Dermis microvascular lymphatic vessel endothelial cell (primary cell): Measurements from ENCODE around the gene PCDHB12. TPM values are rescaled to one million over a fixed set of nuclear protein-coding genes. Genes with fewer than 3 reads are reported as not detected.
"Not testable (repeated sequence)": the region's sequence is repeated elsewhere in the genome, so short reads cannot be mapped to it uniquely, and the experiment has no call there.

Source experiments
- DNase-seq, 2 donors: peaks; one replicate each; pipeline versions ENCODE4 v3.0.0 to v3.0.0-alpha.2; 2010; ENCODE audit warnings: low read depth in 2 of 2
- total RNA-seq: library from RNA; depleted of rRNA; stranded (reverse); fragments of >200 nt; gene quantifications from 2 replicates; pipeline ENCODE4 v1.2.1, GENCODE V29; 2014

Gene PCDHB12
- total RNA-seq: 0.26 and 0.76 TPM in 2 replicates

DNA sequence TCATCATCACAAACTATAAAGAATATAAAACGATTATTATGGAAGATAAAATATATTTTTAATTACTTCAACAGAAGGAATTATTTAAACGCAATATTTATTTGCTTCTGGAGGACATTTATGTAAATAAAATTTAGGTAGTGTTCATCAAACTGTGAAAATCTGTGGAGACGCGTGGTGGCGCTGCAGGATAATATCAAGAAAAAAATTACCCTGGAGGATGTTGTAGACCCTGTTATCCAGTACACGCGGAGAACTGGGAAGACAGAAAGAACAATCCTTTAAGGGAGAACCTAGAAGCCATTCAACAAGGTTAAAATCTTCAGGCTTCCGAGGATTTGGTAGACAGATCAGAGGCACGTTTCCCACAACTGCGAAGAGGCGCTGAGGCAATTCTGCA is at the start of gene PCDHB12:
Gene PCDHB12, plus strand, starts transcription at position 242 of the 400 bp plus-strand sequence. CDS start 189 bp downstream, outside the sequence.
- DNase-seq: peak in 1 of 2 donors; percentile 27

DNA sequence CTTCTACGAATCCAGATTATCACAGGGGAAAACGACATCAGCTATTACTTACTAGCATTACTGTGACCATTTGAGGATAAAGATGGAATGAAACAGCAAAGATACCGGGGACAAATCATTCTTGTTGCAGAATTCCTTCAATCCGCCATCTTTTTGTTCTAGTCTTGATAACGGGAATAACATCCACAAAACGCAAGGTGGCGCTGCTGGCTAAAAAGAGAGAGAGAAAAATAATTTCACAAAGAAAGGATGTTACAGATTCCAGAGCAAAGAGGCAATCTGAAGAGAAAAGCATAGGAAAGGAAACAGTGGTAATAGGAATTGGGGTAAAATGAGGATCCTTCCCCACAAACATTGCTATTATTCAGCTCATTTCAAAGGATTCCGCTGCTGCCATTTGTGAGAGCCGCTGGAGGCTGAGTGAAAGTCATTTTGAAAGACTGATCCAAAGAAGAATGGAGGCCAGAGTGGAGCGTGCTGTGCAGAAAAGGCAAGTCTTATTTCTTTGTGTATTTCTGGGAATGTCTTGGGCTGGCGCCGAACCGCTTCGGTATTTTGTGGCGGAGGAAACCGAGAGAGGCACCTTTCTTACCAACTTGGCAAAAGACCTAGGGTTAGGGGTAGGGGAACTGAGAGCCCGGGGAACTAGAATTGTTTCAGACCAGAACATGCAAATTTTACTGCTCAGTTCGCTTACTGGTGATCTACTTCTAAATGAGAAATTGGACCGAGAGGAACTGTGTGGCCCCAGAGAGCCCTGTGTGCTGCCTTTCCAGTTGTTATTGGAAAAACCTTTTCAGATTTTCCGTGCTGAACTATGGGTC is 35.9 kb upstream of the PCDHB12 start, which contains the start of gene PCDHB7:
Gene PCDHB7, plus strand, starts transcription at position 264 of the 824 bp plus-strand sequence. Its CDS starts 192 bp downstream, at position 456.
- peak in 1 of 2 donors; percentile 35 for DNase-seq

DNA sequence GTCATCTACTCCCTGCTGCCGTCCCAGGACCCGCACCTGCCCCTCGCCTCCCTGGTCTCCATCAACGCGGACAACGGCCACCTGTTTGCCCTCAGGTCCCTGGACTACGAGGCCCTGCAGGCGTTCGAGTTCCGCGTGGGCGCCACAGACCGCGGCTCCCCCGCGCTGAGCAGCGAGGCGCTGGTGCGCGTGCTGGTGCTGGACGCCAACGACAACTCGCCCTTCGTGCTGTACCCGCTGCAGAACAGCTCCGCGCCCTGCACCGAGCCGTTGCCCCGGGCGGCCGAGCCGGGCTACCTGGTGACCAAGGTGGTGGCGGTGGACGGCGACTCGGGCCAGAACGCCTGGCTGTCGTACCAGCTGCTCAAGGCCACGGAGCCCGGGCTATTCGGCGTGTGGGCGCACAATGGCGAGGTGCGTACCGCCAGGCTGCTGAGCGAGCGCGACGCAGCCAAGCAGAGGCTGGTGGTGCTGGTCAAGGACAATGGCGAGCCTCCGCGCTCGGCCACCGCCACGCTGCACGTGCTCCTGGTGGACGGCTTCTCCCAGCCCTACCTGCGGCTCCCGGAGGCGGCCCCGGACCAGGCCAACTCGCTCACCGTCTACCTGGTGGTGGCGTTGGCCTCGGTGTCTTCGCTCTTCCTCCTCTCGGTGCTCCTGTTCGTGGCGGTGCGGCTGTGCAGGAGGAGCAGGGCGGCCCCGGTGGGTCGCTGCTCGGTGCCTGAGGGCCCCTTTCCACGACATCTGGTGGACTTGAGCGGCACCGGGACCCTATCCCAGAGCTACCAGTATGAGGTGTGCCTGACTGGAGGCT is 34.0 kb upstream of the PCDHB12 start:
- DNase-seq: not testable (repeated sequence)

DNA sequence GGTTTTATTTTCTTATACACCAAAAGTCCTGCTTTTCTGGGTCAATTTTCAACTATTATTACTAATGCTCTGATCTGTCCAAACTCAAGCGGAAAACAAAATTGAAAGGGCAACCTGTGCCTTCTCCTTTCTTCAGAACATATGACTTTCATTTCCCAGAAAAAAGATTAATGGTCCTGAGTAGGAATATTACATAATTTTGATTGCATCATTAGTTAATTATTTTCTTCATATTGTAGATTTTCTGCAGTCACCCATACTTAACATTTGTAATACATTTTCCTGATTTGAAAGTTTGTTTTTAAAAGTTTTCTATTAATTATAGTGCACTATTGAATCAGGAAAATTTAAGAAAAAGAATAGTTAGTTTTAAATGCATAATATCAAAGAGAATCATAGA is 32.6 kb upstream of the PCDHB12 start:
- no peak for DNase-seq

DNA sequence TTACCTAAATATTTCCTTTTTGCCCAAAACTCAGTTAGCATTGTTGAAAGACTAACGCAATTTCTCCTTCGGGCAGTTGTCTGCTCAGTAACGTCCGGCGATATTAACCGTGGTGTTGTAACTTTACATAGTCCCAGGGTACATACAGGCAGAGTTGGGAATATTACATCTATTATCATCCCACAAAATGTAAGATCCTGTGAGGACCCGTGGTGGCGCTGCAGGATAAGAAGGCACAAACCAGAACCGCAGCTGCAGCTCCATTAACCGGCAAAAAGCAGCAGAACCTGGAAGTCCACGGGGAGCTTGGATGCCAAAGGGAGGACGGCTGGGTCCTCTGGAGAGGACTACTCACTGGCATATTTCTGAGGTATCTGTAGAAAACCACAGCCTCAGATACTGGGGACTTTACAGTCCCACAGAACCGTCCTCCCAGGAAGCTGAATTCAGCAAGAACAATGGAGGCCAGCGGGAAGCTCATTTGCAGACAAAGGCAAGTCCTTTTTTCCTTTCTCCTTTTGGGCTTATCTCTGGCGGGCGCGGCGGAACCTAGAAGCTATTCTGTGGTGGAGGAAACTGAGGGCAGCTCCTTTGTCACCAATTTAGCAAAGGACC is 30.8 kb upstream of the PCDHB12 start, which contains the start of gene PCDHB8:
Gene PCDHB8, plus strand, starts transcription at position 214 of the 615 bp plus-strand sequence. Its CDS starts 245 bp downstream, at position 459.
- not testable (repeated sequence) for DNase-seq

DNA sequence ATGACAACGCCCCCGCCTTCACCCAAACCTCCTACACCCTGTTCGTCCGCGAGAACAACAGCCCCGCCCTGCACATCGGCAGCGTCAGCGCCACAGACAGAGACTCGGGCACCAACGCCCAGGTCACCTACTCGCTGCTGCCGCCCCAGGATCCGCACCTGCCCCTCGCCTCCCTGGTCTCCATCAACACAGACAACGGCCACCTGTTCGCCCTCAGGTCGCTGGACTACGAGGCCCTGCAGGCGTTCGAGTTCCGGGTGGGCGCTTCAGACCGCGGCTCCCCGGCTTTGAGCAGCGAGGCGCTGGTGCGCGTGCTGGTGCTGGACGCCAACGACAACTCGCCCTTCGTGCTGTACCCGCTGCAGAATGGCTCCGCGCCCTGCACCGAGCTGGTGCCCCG is 29.1 kb upstream of the PCDHB12 start:
- not testable (repeated sequence) for DNase-seq

DNA sequence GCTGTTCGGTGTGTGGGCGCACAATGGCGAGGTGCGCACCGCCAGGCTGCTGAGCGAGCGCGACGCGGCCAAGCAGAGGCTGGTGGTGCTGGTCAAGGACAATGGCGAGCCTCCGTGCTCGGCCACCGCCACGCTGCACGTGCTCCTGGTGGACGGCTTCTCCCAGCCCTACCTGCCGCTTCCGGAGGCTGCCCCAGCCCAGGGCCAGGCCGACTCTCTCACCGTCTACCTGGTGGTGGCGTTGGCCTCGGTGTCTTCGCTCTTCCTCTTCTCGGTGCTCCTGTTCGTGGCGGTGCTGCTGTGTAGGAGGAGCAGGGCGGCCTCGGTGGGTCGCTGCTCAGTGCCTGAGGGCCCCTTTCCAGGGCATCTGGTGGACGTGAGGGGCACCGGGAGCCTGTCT is 28.6 kb upstream of the PCDHB12 start:
- DNase-seq: not testable (repeated sequence)

DNA sequence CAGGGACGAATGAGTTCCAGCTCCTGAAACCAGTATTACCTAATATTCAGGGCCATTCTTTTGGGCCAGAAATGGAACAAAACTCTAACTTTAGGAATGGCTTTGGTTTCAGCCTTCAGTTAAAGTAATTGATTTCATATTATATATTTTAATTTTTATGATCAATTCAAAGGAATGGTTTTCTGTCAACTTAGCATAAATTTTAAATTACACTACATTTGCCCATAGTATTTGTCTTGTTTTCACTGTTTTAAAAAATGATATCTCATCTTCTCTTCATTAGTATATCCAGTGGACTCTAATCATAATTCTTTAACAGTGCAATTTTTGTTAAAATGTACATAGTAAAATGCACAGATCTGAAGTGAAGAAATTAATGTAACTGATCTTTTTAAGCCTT is 28.2 kb upstream of the PCDHB12 start:
- DNase-seq: no peak

DNA sequence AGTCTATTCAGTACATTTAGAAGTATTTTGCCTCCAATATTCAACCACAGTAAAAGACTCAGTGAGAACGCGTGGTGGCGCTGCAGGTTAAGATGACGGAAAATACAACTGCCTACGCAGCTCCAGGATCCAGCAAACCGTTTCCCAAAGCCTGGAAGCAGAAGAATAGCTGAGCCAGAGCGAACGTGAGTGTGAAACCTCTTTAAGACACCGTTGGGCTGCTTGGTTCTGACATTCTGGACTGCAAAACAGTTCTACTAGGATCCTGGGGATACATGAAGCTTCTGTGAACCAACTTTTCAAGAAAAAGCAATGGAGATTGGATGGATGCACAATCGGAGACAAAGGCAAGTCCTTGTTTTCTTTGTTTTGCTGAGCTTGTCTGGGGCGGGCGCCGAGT is 26.3 kb upstream of the PCDHB12 start, which contains the start of gene PCDHB16:
Gene PCDHB16, plus strand, starts transcription at position 140 of the 400 bp plus-strand sequence. Its CDS starts 173 bp downstream, at position 313.
- DNase-seq: peak; percentile 14 to 24

DNA sequence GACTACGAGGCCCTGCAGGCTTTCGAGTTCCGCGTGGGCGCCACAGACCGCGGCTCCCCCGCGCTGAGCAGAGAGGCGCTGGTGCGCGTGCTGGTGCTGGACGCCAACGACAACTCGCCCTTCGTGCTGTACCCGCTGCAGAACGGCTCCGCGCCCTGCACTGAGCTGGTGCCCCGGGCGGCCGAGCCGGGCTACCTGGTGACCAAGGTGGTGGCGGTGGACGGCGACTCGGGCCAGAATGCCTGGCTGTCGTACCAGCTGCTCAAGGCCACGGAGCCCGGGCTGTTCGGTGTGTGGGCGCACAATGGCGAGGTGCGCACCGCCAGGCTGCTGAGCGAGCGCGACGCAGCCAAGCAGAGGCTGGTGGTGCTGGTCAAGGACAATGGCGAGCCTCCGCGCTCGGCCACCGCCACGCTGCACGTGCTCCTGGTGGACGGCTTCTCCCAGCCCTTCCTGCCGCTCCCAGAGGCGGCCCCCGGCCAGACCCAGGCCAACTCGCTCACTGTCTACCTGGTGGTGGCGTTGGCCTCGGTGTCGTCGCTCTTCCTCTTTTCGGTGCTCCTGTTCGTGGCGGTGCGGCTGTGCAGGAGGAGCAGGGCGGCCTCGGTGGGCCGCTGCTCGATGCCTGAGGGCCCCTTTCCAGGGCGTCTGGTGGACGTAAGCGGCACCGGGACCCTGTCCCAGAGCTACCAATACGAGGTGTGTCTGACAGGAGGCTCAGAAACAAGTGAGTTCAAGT is 24.2 kb upstream of the PCDHB12 start:
- DNase-seq: not testable (repeated sequence)

DNA sequence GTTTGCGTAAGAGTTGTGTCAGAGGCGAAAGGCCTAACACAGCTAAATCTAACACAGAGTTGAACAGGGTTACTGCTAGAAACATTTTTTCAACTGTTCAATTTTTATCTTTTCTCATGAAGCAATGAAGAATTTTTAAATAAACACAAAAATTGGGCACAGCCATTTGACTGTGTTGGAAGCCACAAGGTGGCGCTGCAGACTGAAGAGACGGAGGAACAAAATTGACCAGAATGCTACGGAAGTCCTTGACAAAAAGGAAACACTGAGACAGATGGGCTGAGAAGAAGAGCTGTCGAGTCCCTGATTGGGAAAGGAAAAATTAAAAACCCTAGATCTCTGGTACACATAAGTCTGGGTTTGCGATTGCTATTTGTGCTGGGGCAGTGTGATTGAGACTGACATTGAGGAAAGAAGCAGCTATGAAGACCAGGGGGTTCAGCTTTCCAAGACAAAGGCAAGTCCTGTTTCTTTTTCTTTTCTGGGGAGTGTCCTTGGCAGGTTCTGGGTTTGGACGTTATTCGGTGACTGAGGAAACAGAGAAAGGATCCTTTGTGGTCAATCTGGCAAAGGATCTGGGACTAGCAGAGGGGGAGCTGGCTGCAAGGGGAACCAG is 21.5 kb upstream of the PCDHB12 start, which contains the start of gene PCDHB9:
Gene PCDHB9, plus strand, starts transcription at position 265 of the 616 bp plus-strand sequence. Its CDS starts 158 bp downstream, at position 423.
- DNase-seq: peak in 1 of 2 donors; percentile 7

DNA sequence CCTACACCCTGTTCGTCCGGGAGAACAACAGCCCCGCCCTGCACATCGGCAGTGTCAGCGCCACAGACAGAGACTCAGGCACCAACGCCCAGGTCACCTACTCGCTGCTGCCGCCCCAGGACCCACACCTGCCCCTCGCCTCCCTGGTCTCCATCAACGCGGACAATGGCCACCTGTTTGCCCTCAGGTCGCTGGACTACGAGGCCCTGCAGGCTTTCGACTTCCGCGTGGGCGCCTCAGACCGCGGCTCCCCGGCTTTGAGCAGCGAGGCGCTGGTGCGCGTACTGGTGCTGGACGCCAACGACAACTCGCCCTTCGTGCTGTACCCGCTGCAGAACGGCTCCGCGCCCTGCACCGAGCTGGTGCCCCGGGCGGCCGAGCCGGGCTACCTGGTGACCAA is 19.8 kb upstream of the PCDHB12 start:
- not testable (repeated sequence) for DNase-seq

DNA sequence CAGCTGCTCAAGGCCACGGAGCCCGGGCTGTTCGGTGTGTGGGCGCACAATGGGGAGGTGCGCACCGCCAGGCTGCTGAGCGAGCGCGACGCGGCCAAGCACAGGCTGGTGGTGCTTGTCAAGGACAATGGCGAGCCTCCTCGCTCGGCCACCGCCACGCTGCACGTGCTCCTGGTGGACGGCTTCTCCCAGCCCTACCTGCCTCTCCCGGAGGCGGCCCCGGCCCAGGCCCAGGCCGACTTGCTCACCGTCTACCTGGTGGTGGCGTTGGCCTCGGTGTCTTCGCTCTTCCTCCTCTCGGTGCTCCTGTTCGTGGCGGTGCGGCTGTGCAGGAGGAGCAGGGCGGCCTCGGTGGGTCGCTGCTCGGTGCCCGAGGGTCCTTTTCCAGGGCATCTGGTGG is 19.4 kb upstream of the PCDHB12 start:
- DNase-seq: not testable (repeated sequence)

DNA sequence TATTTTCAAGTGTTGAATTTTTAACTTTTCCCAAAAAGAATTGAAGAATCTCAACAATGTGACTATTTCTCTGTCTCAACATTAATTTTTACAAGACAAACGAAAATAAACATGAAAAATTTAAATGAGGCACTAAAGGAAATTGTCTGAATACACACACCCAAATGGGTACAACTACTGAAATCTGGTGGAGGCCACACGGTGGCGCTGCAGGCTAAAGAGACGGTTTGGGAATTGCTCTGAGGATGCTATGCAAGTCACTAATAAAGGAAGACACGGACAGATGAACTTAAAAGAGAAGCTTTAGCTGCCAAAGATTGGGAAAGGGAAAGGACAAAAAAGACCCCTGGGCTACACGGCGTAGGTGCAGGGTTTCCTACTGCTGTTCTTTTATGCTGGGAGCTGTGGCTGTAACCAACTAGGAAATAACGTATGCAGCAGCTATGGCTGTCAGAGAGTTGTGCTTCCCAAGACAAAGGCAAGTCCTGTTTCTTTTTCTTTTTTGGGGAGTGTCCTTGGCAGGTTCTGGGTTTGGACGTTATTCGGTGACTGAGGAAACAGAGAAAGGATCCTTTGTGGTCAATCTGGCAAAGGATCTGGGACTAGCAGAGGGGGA is 16.3 kb upstream of the PCDHB12 start, which contains the start of gene PCDHB10:
Gene PCDHB10, plus strand, starts transcription at position 244 of the 616 bp plus-strand sequence. Its CDS starts 200 bp downstream, at position 444.
- DNase-seq: peak in 1 of 2 donors; percentile 35

DNA sequence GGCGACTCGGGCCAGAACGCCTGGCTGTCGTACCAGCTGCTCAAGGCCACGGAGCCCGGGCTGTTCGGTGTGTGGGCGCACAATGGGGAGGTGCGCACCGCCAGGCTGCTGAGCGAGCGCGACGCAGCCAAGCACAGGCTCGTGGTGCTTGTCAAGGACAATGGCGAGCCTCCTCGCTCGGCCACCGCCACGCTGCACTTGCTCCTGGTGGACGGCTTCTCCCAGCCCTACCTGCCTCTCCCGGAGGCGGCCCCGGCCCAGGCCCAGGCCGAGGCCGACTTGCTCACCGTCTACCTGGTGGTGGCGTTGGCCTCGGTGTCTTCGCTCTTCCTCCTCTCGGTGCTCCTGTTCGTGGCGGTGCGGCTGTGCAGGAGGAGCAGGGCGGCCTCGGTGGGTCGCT is 14.2 kb upstream of the PCDHB12 start:
- DNase-seq: not testable (repeated sequence)

DNA sequence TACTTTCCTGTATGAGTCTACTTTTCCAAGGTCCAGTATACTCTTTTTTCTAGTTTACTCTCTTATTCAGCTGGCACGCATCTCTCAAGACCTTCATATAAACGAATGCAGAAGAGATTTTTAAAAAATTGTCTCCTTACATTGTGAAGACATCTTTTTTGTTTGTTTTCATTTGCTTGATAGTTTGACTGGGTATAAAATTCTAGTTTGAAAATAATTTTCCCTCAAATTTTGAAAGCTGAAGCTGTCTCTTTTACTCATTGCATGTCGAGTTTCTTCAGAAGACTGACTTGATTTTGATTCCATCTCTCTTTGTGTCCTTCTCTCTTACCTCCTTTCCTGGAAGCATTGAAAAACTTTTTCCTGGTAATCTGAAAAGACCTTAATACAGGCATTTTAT is 12.2 kb upstream of the PCDHB12 start:
- no peak for DNase-seq

DNA sequence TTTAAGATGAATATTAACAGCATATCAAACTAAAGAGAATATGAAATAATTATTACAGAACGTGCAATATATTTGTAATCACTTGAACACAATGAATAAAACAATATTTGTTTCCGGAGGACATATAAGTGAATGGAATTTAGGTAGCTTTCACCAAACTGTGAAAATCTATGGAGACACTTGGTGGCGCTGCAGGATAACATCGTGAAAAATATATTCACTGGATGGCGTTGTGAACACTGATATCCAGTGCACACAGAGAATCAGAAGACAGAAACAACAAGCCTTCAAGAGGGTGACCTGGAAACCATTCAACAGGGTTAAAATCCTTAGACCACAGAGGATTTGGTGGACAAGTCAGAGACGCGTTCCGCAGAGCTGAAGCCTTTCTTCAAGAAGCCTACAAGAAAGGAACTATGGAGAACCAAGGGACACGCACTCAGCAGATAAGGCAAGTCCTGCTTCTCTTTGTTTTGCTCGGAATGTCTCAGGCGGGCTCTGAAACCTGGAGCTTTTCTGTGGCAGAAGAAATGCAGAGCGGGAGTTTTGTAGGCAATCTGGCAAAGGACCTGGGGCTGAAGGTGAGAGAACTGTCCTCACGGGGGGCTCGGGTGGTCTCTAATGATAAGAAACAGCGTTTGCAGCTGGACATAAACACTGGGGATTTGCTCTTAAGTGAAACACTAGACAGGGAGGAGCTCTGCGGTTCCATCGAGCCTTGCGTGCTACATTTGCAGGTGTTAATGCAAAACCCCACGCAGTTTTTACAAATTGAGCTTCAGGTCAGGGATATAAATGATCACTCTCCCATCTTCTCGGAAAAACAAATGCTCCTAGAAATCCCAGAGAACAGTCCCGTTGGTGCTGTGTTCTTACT is 8.9 kb upstream of the PCDHB12 start, which contains the start of gene PCDHB11:
Gene PCDHB11, plus strand, starts transcription at position 269 of the 877 bp plus-strand sequence. Its CDS starts 148 bp downstream, at position 417.
- DNase-seq: peak in 1 of 2 donors; percentile 5

DNA sequence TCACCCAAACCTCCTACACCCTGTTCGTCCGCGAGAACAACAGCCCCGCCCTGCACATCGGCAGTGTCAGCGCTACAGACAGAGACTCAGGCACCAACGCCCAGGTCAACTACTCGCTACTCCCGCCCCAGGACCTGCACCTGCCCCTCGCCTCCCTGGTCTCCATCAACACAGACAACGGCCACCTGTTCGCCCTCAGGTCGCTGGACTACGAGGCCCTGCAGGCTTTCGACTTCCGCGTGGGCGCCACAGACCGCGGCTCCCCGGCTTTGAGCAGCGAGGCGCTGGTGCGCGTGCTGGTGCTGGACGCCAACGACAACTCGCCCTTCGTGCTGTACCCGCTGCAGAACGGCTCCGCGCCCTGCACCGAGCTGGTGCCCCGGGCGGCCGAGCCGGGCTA is 7.4 kb upstream of the PCDHB12 start:
- not testable (repeated sequence) for DNase-seq
